LNCaP clone FGC (cell line): Measurements from ENCODE around the gene PRSS16.

Source experiments
- DNase-seq: peaks from one replicate; pipeline ENCODE4 v3.0.0-alpha.2; 2011; ENCODE audit warnings: low read depth
- H3K4me3 ChIP-seq: 2 replicates; pipeline ENCODE4 v1.5.1; 2011; ENCODE audit warnings: mild to moderate bottlenecking, low read depth, low read length, control low read depth
- TF ChIP-seq, protein P1 (sequence below): IDR thresholded peaks from 2 replicates; pipeline ENCODE4 v1.5.1; 2012; ENCODE audit warnings: mild to moderate bottlenecking; ENCODE audit not compliant: control insufficient read depth, insufficient read depth; ENCODE audit errors: extremely low read depth

Gene PRSS16

DNA sequence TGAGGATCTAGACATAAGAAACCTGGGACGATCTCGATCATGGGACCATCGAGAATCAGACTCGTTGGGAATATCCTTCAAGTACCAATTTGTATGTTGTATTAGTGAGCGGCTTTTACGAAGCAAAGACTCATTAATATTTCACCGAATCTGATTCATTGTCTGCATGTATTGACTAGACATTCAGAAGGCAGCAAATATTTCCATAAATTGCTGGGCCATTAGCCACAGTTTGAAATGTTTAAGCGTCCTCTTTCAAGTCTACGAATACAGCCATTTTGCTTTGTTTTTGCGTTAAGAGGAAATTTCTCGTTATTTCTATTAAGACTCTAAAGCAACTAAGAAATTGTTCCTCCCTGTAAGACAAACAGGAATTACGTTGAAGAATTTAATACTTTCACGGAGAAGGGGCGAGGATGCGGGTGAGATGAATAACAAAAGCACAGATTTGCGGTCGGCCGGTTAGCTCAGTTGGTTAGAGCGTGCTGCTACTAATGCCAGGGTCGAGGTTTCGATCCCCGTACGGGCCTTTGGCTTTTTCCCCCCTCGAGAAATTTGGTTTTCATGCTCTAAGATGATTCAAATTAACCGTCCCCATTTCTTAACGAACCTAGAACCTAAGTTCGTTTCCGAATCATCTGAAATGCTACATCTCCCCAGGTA is 46.1 kb downstream of the PRSS16 start:
- H3K4me3 ChIP-seq: peak overlapping the region; percentile 30
- no peak for DNase-seq
- TF ChIP-seq, protein P1, sequence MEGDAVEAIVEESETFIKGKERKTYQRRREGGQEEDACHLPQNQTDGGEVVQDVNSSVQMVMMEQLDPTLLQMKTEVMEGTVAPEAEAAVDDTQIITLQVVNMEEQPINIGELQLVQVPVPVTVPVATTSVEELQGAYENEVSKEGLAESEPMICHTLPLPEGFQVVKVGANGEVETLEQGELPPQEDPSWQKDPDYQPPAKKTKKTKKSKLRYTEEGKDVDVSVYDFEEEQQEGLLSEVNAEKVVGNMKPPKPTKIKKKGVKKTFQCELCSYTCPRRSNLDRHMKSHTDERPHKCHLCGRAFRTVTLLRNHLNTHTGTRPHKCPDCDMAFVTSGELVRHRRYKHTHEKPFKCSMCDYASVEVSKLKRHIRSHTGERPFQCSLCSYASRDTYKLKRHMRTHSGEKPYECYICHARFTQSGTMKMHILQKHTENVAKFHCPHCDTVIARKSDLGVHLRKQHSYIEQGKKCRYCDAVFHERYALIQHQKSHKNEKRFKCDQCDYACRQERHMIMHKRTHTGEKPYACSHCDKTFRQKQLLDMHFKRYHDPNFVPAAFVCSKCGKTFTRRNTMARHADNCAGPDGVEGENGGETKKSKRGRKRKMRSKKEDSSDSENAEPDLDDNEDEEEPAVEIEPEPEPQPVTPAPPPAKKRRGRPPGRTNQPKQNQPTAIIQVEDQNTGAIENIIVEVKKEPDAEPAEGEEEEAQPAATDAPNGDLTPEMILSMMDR: no peak

DNA sequence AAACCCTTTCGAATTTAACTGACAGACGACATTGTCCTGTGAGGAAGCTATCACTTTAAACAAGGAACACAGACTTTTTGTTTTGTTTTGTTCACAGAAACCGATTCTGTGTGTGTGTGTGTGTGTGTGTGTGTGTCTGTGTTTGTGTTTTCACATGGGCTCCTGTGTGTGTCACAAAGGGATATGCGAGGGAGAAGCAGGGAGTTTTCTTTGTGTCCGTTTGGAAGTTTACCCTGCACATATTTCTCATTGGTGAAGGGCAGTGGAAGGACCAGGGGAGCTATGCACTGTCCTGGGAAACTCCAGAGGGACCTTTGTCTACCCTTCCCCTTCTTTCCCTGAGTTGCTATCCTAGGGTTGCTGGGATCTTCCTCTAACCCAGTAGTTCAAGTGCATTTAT is 46.9 kb downstream of the PRSS16 start:
- no peak for DNase-seq
- H3K4me3 ChIP-seq: no peak overlapping the region
- TF ChIP-seq, protein P1: no peak

DNA sequence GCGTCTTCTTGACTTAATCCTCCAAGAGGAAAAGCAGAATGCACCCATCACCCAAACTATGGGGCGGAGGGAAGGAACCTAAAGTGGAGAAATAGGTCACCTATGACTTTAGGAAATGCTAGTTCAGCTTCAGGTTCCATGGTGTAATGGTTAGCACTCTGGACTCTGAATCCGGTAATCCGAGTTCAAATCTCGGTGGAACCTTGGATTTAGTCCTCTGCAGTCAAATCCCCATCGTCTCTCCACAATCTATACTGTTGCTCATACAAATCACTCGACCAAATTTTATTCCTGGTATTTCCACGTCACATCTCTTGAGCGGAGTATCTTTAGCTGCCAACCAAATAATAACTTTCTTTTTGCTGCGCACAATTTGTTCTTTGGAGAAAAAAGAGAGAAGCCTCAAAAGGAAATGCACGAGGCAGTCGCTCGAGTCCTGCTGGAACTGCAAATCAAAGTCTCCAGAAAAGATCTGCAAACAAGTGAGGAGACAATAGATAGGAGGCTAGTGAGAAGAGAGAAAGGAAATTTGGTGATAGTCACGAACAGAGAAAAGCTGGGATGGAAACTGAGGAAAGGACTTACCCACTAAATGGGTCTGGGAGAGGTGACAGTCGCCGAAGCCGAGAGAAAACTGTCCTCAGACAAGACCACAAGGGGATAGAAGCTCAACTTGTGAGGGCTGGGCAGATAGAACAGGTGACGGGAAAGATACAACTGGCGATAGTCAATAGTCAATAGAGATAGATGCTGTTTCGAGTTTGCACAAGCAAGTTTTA is 48.0 kb downstream of the PRSS16 start:
- DNase-seq: peak; percentile 64
- peak overlapping the region; percentile 67 for H3K4me3 ChIP-seq
- TF ChIP-seq, protein P1: no peak

DNA sequence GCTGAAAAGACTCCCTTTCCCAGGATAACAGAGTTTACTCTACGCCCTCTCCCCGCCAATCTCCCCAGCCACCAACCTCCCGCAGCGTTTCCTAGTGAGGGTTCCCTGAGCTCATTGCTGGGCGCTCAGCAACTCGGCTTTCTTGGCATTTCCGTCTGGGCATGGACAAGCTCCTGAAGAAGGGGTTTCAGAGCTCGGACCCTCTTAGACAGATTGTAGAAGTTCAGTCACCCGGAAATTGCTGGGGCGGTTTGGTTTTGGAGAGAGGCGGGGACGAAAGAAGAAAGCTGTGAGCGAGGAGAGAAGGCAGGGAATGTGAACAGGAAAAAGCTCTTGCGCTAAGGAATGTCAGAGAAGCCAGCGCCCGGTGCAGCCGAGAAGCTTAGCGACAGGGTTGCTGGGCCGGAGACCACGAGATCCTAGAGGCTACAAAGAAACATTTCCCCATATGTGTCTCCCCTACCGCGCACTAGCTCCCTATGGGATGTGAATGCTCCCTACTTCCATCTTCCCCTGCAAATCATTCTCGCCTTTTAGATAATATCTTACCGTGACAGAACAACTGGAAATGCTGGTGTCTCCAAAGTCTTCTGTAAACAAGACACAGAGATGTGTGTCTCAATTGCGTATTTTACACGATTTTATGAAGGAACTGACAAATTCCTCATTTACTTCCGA is 48.7 kb downstream of the PRSS16 start:
- H3K4me3 ChIP-seq: peak overlapping the region; percentile 67
- DNase-seq: no peak
- TF ChIP-seq, protein P1: no peak

DNA sequence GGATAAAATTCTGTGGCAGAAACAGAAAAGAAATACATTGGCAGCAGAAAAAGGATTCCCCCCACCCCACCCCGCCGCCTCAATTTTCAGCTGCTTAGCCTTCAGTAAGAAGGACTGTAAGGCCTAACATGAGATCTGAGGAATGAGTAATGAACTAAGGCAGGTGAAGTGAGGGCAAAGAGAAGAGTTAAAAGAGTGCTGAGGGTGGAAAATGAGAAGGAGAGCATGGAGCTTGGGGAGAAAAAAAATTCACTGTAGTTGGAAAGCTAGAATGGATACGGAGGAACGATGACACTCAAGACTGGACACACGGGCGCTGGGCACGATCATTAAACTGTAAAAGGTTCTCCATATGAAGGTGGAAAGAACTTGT is 50.0 kb downstream of the PRSS16 start:
- no peak overlapping the region; the same call in 1 of the 2 replicates for H3K4me3 ChIP-seq
- TF ChIP-seq, protein P1: no peak
- DNase-seq: no peak

DNA sequence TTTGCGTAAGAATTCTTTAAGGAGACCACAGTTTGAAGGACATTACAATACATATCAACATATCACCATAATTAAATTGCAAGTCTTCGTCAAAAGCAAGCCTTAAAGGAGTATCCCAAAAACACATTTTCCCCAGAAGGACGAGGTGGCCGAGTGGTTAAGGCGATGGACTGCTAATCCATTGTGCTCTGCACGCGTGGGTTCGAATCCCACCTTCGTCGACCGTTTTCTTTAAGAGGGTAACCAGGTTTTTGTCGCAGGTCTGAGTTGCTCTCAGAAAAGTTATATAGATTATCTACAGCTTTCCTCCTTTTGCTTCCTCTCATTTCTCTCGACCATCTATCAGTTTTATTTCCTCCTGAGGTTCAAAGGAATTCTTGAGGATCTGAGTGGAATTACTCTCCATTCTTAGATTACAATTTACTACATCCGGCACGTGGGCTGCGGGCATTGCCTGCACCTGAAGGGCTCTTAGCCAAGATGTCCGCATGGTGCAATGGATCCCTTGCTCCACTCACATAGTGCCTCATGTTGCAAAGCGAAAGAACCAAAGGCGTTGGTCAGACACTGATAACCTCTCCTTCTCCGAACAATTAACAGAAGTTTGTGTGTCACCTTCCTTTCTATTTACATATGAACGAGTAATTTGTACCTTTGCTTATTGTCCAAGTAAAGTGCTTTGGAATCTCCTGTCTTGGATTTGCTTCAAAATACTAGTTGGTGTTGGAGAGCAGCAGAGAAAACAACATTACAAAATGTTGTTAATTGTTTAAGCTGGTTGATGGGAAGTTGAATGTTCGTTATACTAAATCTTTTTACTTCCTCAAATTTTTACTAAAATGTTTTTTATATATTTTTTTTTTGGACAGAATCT is 50.6 kb downstream of the PRSS16 start:
- no peak overlapping the region; the same call in 1 of the 2 replicates for H3K4me3 ChIP-seq
- TF ChIP-seq, protein P1: no peak
- DNase-seq: no peak
